Trophoblast cell (in vitro differentiated cells and primary cell): Measurements from ENCODE around the gene AFDN.

Experiments used
- DNase-seq, 2 donors: peaks; one replicate each; pipeline ENCODE4 v3.0.0-alpha.2; 2016
- H2AFZ ChIP-seq: 2 replicates; pipeline ENCODE4 v1.6.1; 2013; ENCODE audit warnings: low read length, moderate library complexity, mild to moderate bottlenecking; ENCODE audit not compliant: insufficient read depth, poor library complexity
- H2AK5ac ChIP-seq: 2 replicates; pipeline ENCODE4 v1.6.1; 2013; ENCODE audit warnings: mild to moderate bottlenecking, low read length
- H2BK120ac ChIP-seq: 2 replicates; pipeline ENCODE4 v1.6.1; 2013; ENCODE audit warnings: low read length, mild to moderate bottlenecking, moderate library complexity; ENCODE audit not compliant: insufficient read depth, poor library complexity
- H2BK12ac ChIP-seq: 2 replicates; pipeline ENCODE4 v1.6.1; 2013; ENCODE audit warnings: mild to moderate bottlenecking, low read length, moderate library complexity
- H2BK5ac ChIP-seq: 2 replicates; pipeline ENCODE4 v1.6.1; 2013; ENCODE audit warnings: low read length, low read depth, moderate library complexity, mild to moderate bottlenecking; ENCODE audit not compliant: poor library complexity
- H3K14ac ChIP-seq: 2 replicates; pipeline ENCODE4 v1.6.1; 2013; ENCODE audit warnings: mild to moderate bottlenecking, low read length
- H3K18ac ChIP-seq: 2 replicates; pipeline ENCODE4 v1.6.1; 2013; ENCODE audit warnings: mild to moderate bottlenecking, low read length
- H3K23ac ChIP-seq: 2 replicates; pipeline ENCODE4 v1.6.1; 2013; ENCODE audit warnings: low read length
- H3K27ac ChIP-seq: 2 replicates; pipeline ENCODE4 v1.5.1; 2013; ENCODE audit warnings: low read depth, mild to moderate bottlenecking, inconsistent platforms, low read length, moderate library complexity
- H3K27me3 ChIP-seq: 2 replicates; pipeline ENCODE4 v1.6.1; 2013; ENCODE audit warnings: inconsistent platforms, mild to moderate bottlenecking, low read length, moderate library complexity; ENCODE audit not compliant: insufficient read depth
- H3K36me3 ChIP-seq, 2 experiments: 1 replicate in 1 of 2; 2 replicates in 1 of 2; pipeline ENCODE4 v1.6.1; 2013; ENCODE audit warnings: low read length in 2 of 2, mild to moderate bottlenecking in 2 of 2, moderate library complexity in 1 of 2; ENCODE audit not compliant: insufficient read depth in 2 of 2, control insufficient read depth in 1 of 2
- H3K4ac ChIP-seq: 2 replicates; pipeline ENCODE4 v1.6.1; 2013; ENCODE audit warnings: low read depth, mild to moderate bottlenecking, low read length, moderate library complexity
- H3K4me1 ChIP-seq, 2 experiments: 1 replicate in 1 of 2; 2 replicates in 1 of 2; pipeline ENCODE4 v1.6.1; 2013; ENCODE audit warnings: low read length in 2 of 2, mild to moderate bottlenecking in 2 of 2, moderate library complexity in 1 of 2; ENCODE audit not compliant: insufficient read depth in 2 of 2, control insufficient read depth in 1 of 2
- H3K4me2 ChIP-seq: 2 replicates; pipeline ENCODE4 v1.6.1; 2013; ENCODE audit warnings: inconsistent platforms, mild to moderate bottlenecking, low read length, moderate library complexity
- H3K4me3 ChIP-seq: 2 replicates; pipeline ENCODE4 v1.5.1; 2013; ENCODE audit warnings: mild to moderate bottlenecking, low read depth, low read length, inconsistent platforms
- H3K79me1 ChIP-seq: one replicate; pipeline ENCODE4 v1.6.1; 2013; ENCODE audit warnings: low read length
- H3K79me2 ChIP-seq: 2 replicates; pipeline ENCODE4 v1.6.1; 2013; ENCODE audit warnings: low read length, mild to moderate bottlenecking; ENCODE audit not compliant: control insufficient read depth, insufficient read depth, poor library complexity
- H3K9ac ChIP-seq: 2 replicates; pipeline ENCODE4 v1.6.1; 2013; ENCODE audit warnings: mild to moderate bottlenecking, low read length
- H3K9me3 ChIP-seq: 2 replicates; pipeline ENCODE4 v1.6.1; 2013; ENCODE audit warnings: low read depth, mild to moderate bottlenecking, control low read depth, inconsistent platforms, low read length; ENCODE audit not compliant: insufficient read depth
- H4K12ac ChIP-seq: 2 replicates; pipeline ENCODE4 v1.6.1; 2013; ENCODE audit warnings: low read depth, mild to moderate bottlenecking, low read length, moderate library complexity
- H4K8ac ChIP-seq: 2 replicates; pipeline ENCODE4 v1.6.1; 2013; ENCODE audit warnings: low read depth, mild to moderate bottlenecking, low read length, moderate library complexity
- H4K91ac ChIP-seq: one replicate; pipeline ENCODE4 v1.6.1; 2013; ENCODE audit warnings: low read depth, mild to moderate bottlenecking, low read length, moderate library complexity
- WGBS: extraction: QIAGEN DNeasy Blood & Tissue Kit; methylation state at CpG from one replicate; pipeline ENCODE4 v1.1.7; 2013; ENCODE audit warnings: missing lambda C conversion rate; ENCODE audit not compliant: insufficient read length, insufficient coverage; ENCODE audit errors: extremely low coverage; 5-methylcytosine and 5-hydroxymethylcytosine counted together

The AFDN gene

DNA sequence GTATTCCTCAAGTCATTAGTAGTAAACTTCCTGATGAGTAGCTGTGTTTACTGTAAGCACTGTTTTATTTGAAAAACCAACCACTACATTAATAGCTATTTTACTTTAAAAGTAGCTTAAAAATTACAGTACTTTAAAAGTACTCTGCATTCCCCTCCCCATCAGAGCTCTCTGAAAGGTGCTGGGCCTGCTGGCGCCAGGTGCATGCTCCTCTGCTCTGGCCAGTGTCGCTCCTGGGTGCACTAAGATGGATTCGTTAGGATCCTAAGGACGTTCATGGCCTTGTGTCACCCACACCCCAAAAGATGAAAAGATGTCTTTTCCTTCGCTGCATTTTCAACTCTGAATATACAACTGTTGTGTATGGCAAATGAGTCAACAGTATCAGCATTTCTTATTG lies 126.8 kb downstream of the AFDN start:
- H3K9me3 ChIP-seq, result no peaks in the 10 kb centered on the region
- H3K14ac ChIP-seq, result no peak overlapping the region
- no peak overlapping the region for H2BK120ac ChIP-seq
- no peak overlapping the region for H3K27ac ChIP-seq
- H3K27me3 ChIP-seq, result no peaks in the 10 kb centered on the region
- peaks cover 32 to 40% of the 10 kb centered on the region in 2 experiments for H3K36me3 ChIP-seq
- H4K91ac ChIP-seq, result no peak overlapping the region
- H2AK5ac ChIP-seq, result no peak overlapping the region
- no peak overlapping the region for H3K4me3 ChIP-seq
- H3K18ac ChIP-seq, result no peak overlapping the region
- H2BK5ac ChIP-seq, result no peak overlapping the region
- no peak overlapping the region for H3K4ac ChIP-seq
- no peak overlapping the region for H4K8ac ChIP-seq
- no CpG with 5 or more reads among the region's 5 CpGs for WGBS
- H3K4me2 ChIP-seq, result no peak overlapping the region
- H3K79me2 ChIP-seq, result peaks cover 2% of the 10 kb centered on the region
- DNase-seq, result peak; percentile 52 to 73
- no peak overlapping the region for H4K12ac ChIP-seq
- H3K4me1 ChIP-seq, result peaks cover 17 to 21% of the 10 kb centered on the region in 2 experiments
- no peak overlapping the region for H2AFZ ChIP-seq
- H3K23ac ChIP-seq, result no peak overlapping the region
- peaks cover 10% of the 10 kb centered on the region for H3K79me1 ChIP-seq
- H2BK12ac ChIP-seq, result no peak overlapping the region
- H3K9ac ChIP-seq, result no peak overlapping the region

GRCh38 chr6:167954151-167954550 lies 127.4 kb downstream of the AFDN start:
- H2BK120ac ChIP-seq, result no peak overlapping the region
- H3K18ac ChIP-seq, result no peak overlapping the region
- H3K9me3 ChIP-seq, result no peaks in the 10 kb centered on the region
- no peak overlapping the region for H3K4me3 ChIP-seq
- H3K79me2 ChIP-seq, result no peaks in the 10 kb centered on the region
- no peaks in the 10 kb centered on the region for H3K27me3 ChIP-seq
- peaks cover 29 to 36% of the 10 kb centered on the region in 2 experiments for H3K36me3 ChIP-seq
- no peak overlapping the region for H3K4me2 ChIP-seq
- no peak overlapping the region for H3K23ac ChIP-seq
- no peak overlapping the region for H2AK5ac ChIP-seq
- H2BK12ac ChIP-seq, result no peak overlapping the region
- H3K14ac ChIP-seq, result no peak overlapping the region
- no peak overlapping the region for H3K27ac ChIP-seq
- no peak overlapping the region for H4K91ac ChIP-seq
- peaks cover 6% of the 10 kb centered on the region for H3K79me1 ChIP-seq
- H3K4ac ChIP-seq, result no peak overlapping the region
- peak; percentile 58 to 97 for DNase-seq
- WGBS, result no CpG with 5 or more reads among the region's 3 CpGs
- no peak overlapping the region for H2BK5ac ChIP-seq
- no peak overlapping the region for H2AFZ ChIP-seq
- no peak overlapping the region for H4K8ac ChIP-seq
- H3K9ac ChIP-seq, result no peak overlapping the region
- no peak overlapping the region for H4K12ac ChIP-seq
- H3K4me1 ChIP-seq, result peaks cover 13 to 17% of the 10 kb centered on the region in 2 experiments

GRCh38 chr6:167956491-167956890 lies 129.8 kb downstream of the AFDN start:
- Histone ChIP-seq H4K91ac (no peak overlapping the region), H2BK5ac (no peak overlapping the region), H2BK120ac (no peak overlapping the region), H3K4ac (no peak overlapping the region), H2AFZ (no peak overlapping the region), H4K8ac (no peak overlapping the region), H2BK12ac (no peak overlapping the region), H3K4me1 (peaks cover 13 to 14% of the 10 kb centered on the region in 2 experiments), H3K27me3 (no peaks in the 10 kb centered on the region), H3K23ac (no peak overlapping the region), H4K12ac (no peak overlapping the region), H3K36me3 (peaks cover 14 to 18% of the 10 kb centered on the region in 2 experiments), H2AK5ac (no peak overlapping the region), H3K18ac (no peak overlapping the region), H3K9ac (no peak overlapping the region), H3K79me1 (peaks cover 6% of the 10 kb centered on the region), H3K79me2 (no peaks in the 10 kb centered on the region), H3K14ac (no peak overlapping the region), H3K4me3 (no peak overlapping the region), H3K4me2 (no peak overlapping the region), H3K27ac (no peak overlapping the region), H3K9me3 (no peaks in the 10 kb centered on the region)
- WGBS, result no CpG with 5 or more reads among the region's 6 CpGs
- DNase-seq, result no peak

- Histone ChIP-seq H3K4me1 (peaks cover 13 to 14% of the 10 kb centered on the region in 2 experiments), H3K4me3 (no peak overlapping the region), H2BK120ac (no peak overlapping the region), H3K27me3 (no peaks in the 10 kb centered on the region), H3K79me1 (peaks cover 6% of the 10 kb centered on the region), H2BK5ac (peak overlapping the region; percentile 13), H2AK5ac (no peak overlapping the region), H4K8ac (no peak overlapping the region), H3K14ac (no peak overlapping the region), H3K18ac (peak overlapping the region; percentile 42), H3K9ac (no peak overlapping the region), H4K12ac (no peak overlapping the region), H3K9me3 (no peaks in the 10 kb centered on the region), H3K4ac (peak overlapping the region; percentile 21), H3K23ac (no peak overlapping the region), H2AFZ (no peak overlapping the region), H3K79me2 (no peaks in the 10 kb centered on the region), H2BK12ac (no peak overlapping the region), H3K27ac (no peak overlapping the region), H3K4me2 (peak overlapping the region; percentile 14), H4K91ac (no peak overlapping the region), H3K36me3 (peaks cover 11 to 12% of the 10 kb centered on the region in 2 experiments)
- peak; percentile 45 to 73 for DNase-seq
- no CpG with 5 or more reads among the region's 8 CpGs for WGBS
Observed at GRCh38 chr6:167956983-167957492, 130.3 kb downstream of the AFDN start.
